Neural crest cell (in vitro differentiated cells): ENCODE results near the gene APBA2. TPM values are rescaled to one million over a fixed set of nuclear protein-coding genes. Genes with fewer than 3 reads are reported as not detected.
A peak's percentile ranks its signal among the peaks of the same experiment; 100 is the strongest.

Source experiments
- DNase-seq: peaks from one replicate; pipeline ENCODE4 v3.0.0; 2021; ENCODE audit warnings: low read depth, mixed read lengths, low spot score
- H3K27ac Mint-ChIP-seq: one replicate; pipeline ENCODE4 v1.8.0; 2021; ENCODE audit warnings: mild to moderate bottlenecking, mixed read lengths; ENCODE audit not compliant: unreplicated experiment
- H3K27me3 Mint-ChIP-seq: 2 replicates; pipeline ENCODE4 v1.8.0; 2021; ENCODE audit warnings: low read depth, mild to moderate bottlenecking, mixed read lengths
- H3K36me3 Mint-ChIP-seq: 2 replicates; pipeline ENCODE4 v1.8.0; 2021; ENCODE audit warnings: low read depth, mild to moderate bottlenecking, mixed read lengths
- H3K4me1 Mint-ChIP-seq: 2 replicates; pipeline ENCODE4 v1.8.0; 2021; ENCODE audit warnings: mixed read lengths
- H3K4me3 Mint-ChIP-seq: one replicate; pipeline ENCODE4 v1.8.0; 2021; ENCODE audit warnings: mild to moderate bottlenecking, mixed read lengths
- H3K9me3 Mint-ChIP-seq: 2 replicates; pipeline ENCODE4 v1.8.0; 2021; ENCODE audit warnings: mixed read lengths
- total RNA-seq: library from RNA; stranded (reverse); gene quantifications from 2 replicates; pipeline ENCODE4 v1.2.1, GENCODE V29; 2021
- TF ChIP-seq, protein P1 (sequence below): fragments of 200-600 bp; sonication (generic); conservative IDR thresholded peaks from 2 replicates; pipeline ENCODE4 v1.5.0; 2021; ENCODE audit warnings: antibody characterized with exemption, mild to moderate bottlenecking

APBA2 gene
- total RNA-seq, 1 donor from 2014 or later: 79.9 TPM

- TF ChIP-seq, protein P1, sequence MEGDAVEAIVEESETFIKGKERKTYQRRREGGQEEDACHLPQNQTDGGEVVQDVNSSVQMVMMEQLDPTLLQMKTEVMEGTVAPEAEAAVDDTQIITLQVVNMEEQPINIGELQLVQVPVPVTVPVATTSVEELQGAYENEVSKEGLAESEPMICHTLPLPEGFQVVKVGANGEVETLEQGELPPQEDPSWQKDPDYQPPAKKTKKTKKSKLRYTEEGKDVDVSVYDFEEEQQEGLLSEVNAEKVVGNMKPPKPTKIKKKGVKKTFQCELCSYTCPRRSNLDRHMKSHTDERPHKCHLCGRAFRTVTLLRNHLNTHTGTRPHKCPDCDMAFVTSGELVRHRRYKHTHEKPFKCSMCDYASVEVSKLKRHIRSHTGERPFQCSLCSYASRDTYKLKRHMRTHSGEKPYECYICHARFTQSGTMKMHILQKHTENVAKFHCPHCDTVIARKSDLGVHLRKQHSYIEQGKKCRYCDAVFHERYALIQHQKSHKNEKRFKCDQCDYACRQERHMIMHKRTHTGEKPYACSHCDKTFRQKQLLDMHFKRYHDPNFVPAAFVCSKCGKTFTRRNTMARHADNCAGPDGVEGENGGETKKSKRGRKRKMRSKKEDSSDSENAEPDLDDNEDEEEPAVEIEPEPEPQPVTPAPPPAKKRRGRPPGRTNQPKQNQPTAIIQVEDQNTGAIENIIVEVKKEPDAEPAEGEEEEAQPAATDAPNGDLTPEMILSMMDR: no peak
- Mint-ChIP-seq H3K4me3 (no peak overlapping the region), H3K27me3 (no peaks in the 10 kb centered on the region), H3K27ac (no peak overlapping the region), H3K36me3 (no peaks in the 10 kb centered on the region), H3K4me1 (peaks cover 15% of the 10 kb centered on the region), H3K9me3 (no peaks in the 10 kb centered on the region)
- no peak for DNase-seq
Measured at GRCh38 chr15:29120593-29121368, 235.0 kb downstream of the APBA2 start.

- Mint-ChIP-seq H3K4me3 (no peak overlapping the region), H3K9me3 (no peaks in the 10 kb centered on the region)
- TF ChIP-seq, protein P1: no peak
Measured at GRCh38 chr15:29121369-29121656, 235.5 kb downstream of the APBA2 start.

GRCh38 chr15:29121907-29122306, 236.1 kb downstream of the APBA2 start:
- TF ChIP-seq, protein P1: no peak
- Mint-ChIP-seq H3K9me3 (no peaks in the 10 kb centered on the region), H3K4me3 (peak overlapping the region; percentile 34), H3K27me3 (no peaks in the 10 kb centered on the region), H3K36me3 (no peaks in the 10 kb centered on the region), H3K4me1 (peaks cover 14% of the 10 kb centered on the region), H3K27ac (no peak overlapping the region)
- DNase-seq: no peak

More at GRCh38 chr15:29121369-29121656, 235.5 kb downstream of the APBA2 start:
- no peak for DNase-seq
- Mint-ChIP-seq H3K4me1 (peaks cover 14% of the 10 kb centered on the region), H3K36me3 (no peaks in the 10 kb centered on the region), H3K27me3 (no peaks in the 10 kb centered on the region), H3K27ac (no peak overlapping the region)

DNA sequence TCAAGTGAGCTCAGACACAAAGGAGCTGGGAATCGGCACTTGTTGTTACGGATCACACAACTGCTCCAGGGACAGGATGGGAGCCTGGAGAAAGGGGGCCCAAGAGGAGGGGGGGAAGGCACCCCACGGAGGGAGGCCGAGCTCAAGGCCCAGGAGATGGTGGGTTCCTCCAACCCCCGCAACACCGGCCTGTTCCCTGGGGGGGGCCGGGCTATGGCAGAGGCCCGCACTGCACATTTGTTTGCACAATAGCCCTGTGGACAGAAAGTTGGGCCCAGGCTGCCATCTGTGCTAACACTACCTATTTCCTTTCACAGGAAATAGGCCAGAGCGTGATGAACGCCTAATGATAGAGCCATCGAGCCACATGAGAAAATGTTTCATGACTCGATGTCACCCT, 236.7 kb downstream of the APBA2 start:
- Mint-ChIP-seq H3K27me3 (no peaks in the 10 kb centered on the region), H3K4me3 (peak overlapping the region; percentile 11), H3K9me3 (no peaks in the 10 kb centered on the region), H3K4me1 (peaks cover 14% of the 10 kb centered on the region), H3K27ac (no peak overlapping the region), H3K36me3 (no peaks in the 10 kb centered on the region)
- TF ChIP-seq, protein P1: no peak
- no peak for DNase-seq

DNA sequence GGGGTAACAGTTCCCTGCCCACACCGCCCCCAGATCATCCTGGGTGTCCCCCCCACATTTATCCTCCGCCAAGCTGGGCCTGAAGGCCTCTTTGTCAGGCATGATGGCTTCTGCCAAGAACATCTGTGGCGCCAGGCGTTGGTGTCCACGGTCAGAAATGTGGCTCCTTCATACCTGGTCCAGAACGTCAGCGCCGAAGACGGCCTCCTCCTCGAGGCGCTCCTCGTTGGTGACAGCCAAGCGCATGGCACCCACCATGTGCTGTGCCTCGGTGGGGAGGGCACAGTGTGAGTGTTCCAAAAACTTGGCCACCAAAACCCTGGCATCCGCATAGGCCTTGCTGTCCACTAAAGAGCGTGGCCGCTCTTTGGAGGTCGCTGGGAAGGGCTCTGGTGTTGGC, 237.4 kb downstream of the APBA2 start:
- no peak for DNase-seq

More for the DNA sequence above, 237.4 kb downstream of the APBA2 start:
- Mint-ChIP-seq H3K4me1 (peaks cover 19% of the 10 kb centered on the region), H3K36me3 (no peaks in the 10 kb centered on the region), H3K4me3 (no peak overlapping the region), H3K27ac (no peak overlapping the region), H3K9me3 (no peaks in the 10 kb centered on the region), H3K27me3 (no peaks in the 10 kb centered on the region)
- TF ChIP-seq, protein P1: no peak
